ENCODE measurements around the gene ADCK1.

DNA sequence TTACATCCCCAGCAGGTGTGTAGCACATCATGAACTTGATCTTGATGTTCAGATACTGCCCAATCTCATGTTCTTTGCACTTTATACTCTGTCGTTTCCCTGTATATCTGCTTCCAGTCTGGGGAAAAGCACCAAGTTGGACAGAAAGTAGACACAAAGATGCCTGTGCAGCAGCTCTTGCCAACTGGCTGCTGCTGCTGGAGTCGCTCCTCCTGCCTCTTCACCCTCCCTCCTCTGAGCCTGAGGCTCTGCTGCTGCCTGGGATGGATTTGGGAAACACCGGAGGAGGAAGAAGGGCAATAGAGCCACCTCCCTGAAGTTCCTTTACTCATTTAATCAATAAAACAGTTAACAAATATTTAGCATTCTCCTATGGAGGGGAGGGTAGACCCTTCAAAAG is 32.4 kb downstream of the ADCK1 start:
- TF ChIP-seq TBL1XR1 (IDR thresholded peaks at IDR 0.05; ENCODE audit: low read length in 2 of 2) (no peak), CTCF (IDR thresholded peaks at IDR 0.05 in 2 of 3, conservative IDR thresholded peaks at IDR 0.05 in 1 of 3; ENCODE audit: insufficient read depth in 2 of 3, low read depth in 1 of 3, low read length in 3 of 3) (no peak)
- TF ChIP-seq, protein P1, sequence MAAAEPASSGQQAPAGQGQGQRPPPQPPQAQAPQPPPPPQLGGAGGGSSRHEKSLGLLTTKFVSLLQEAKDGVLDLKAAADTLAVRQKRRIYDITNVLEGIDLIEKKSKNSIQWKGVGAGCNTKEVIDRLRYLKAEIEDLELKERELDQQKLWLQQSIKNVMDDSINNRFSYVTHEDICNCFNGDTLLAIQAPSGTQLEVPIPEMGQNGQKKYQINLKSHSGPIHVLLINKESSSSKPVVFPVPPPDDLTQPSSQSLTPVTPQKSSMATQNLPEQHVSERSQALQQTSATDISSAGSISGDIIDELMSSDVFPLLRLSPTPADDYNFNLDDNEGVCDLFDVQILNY (CRISPR knock-in tag; IDR thresholded peaks at IDR 0.05): no peak

Measured in K562 (cell line).